Bronchial epithelial cell (primary cell): ENCODE data around the gene NRXN3. TPM values are rescaled to one million over a fixed set of nuclear protein-coding genes. Genes with fewer than 3 reads are reported as not detected.

Experiments
- DNase-seq: peaks from one replicate; pipeline ENCODE4 v3.0.0-alpha.2; 2010; ENCODE audit warnings: low read depth
- FAIRE-seq: peaks from 2 replicates; lab custom pipeline; 2011; peaks lifted over from hg19 to GRCh38; lab: Jason Lieb, UNC
- H3K27me3 ChIP-seq: 2 replicates; pipeline ENCODE4 v1.5.1; 2011; ENCODE audit warnings: low read length; ENCODE audit not compliant: control insufficient read depth, insufficient read depth
- H3K36me3 ChIP-seq: 2 replicates; pipeline ENCODE4 v1.5.1; 2011; ENCODE audit warnings: low read length; ENCODE audit not compliant: control insufficient read depth, insufficient read depth
- H3K4me3 ChIP-seq: 2 replicates; pipeline ENCODE4 v1.5.1; 2011; ENCODE audit warnings: mild to moderate bottlenecking, low read depth, low read length, control low read depth
- CTCF ChIP-seq: IDR thresholded peaks from 2 replicates; pipeline ENCODE4 v1.5.1; 2011; ENCODE audit warnings: mild to moderate bottlenecking, moderate library complexity, low read length, control low read depth, inconsistent platforms; ENCODE audit not compliant: insufficient read depth, severe bottlenecking
- total RNA-seq: library from RNA; depleted of rRNA; stranded (reverse); fragments of >200 nt; gene quantifications from 2 replicates; pipeline ENCODE4 v1.2.1, GENCODE V29; 2014

NRXN3 gene
- total RNA-seq, 1 donor from 2014 or later = under 0.01 TPM

DNA sequence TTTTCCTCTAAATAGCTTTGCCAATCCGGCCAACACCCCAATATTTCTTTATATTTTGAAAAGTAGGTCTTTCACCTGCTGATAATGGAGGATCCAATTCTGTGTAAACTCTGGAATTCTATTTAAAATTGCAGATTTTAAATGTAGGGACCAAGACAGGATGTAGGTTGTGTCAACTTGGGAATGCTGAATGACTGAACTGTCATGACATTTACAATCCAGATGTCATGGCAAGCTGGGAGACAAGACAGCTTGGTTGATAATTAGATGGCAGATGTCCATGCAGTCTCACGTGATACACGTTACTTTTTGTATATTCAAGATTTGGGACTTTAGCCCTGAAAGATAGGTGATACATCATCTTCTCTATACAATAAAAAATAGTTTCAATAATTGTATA, 1564.0 kb downstream of the NRXN3 start:
- FAIRE-seq (no peak), DNase-seq (no peak)
- Histone ChIP-seq H3K27me3 (no peaks in the 10 kb centered on the region), H3K4me3 (no peak overlapping the region), H3K36me3 (no peaks in the 10 kb centered on the region)
- no peak for TF ChIP-seq CTCF

DNA sequence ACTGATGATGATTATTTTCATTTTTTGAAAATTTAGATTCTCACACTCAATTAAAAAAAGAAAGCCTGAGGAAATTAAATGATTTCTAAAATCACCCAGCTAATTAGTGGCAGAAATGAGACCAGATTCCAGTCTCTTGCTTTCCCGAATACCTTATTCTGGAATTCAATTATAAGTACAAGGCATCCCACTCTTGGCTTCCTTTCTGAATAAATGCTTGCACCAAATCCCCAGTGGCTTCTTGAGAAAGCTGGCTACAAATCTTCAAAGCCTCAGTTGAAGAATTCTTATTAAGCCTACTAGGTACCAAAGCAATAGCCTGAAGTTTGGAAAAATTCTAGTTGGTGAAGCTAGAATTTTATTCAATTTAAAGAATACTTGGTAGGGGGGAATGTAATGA, 1564.5 kb downstream of the NRXN3 start:
- DNase-seq (no peak), FAIRE-seq (no peak)
- Histone ChIP-seq H3K4me3 (no peak overlapping the region), H3K27me3 (no peaks in the 10 kb centered on the region), H3K36me3 (no peaks in the 10 kb centered on the region)
- TF ChIP-seq CTCF = no peak

GRCh38 chr14:79735121-79735520, 1564.9 kb downstream of the NRXN3 start:
- H3K36me3 ChIP-seq = no peaks in the 10 kb centered on the region
- no peaks in the 10 kb centered on the region for H3K27me3 ChIP-seq
- FAIRE-seq (no peak), DNase-seq (no peak)
- no peak overlapping the region for H3K4me3 ChIP-seq
- TF ChIP-seq CTCF = no peak

- Histone ChIP-seq H3K4me3 (no peak overlapping the region), H3K36me3 (no peaks in the 10 kb centered on the region), H3K27me3 (no peaks in the 10 kb centered on the region)
- DNase-seq = no peak
- FAIRE-seq = no peak
- no peak for TF ChIP-seq CTCF
These were observed 1570.0 kb downstream of the NRXN3 start for GRCh38 chr14:79740066-79740601.

DNA sequence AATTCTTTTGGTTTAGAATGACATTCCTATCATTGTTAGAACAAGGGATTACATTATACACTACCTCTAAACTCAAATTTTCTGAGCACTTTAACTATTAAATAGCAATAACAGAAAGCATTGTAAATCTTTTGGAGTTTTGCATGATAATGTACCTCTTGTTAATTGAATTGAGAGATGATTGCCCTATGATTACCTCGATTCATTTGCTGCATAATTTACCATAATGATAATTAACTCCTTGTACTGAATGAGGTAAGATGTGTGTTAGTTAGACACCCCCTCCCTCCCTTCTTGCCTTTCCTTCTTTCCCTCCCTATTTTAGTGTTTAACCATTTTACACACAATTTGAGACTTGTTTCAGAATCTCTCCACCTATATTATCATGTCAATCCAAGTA, 1572.0 kb downstream of the NRXN3 start:
- no peak for TF ChIP-seq CTCF
- H3K36me3 ChIP-seq = no peaks in the 10 kb centered on the region
- no peak for DNase-seq
- no peak for FAIRE-seq
- no peaks in the 10 kb centered on the region for H3K27me3 ChIP-seq
- no peak overlapping the region for H3K4me3 ChIP-seq

DNA sequence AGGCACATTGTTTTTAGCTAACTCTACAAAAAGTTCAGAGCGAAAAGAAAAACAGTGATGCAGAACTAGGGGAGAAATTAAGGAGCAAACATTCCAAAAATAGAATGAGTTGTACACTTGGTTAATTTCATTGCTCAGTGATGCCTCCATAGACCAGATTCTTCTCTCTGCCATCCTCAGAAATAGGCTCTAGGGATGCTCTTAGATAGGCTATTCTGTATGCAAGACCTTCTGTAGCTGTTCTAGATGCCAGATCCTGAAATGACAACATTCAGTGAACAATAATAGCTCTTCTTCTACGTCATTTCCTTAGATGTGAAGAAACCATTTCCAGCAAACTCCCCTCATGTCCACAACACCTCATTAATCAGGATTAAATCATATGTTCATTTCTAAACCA, 1574.9 kb downstream of the NRXN3 start:
- DNase-seq = no peak
- FAIRE-seq = no peak
- H3K4me3 ChIP-seq = no peak overlapping the region

More for the DNA sequence above, 1574.9 kb downstream of the NRXN3 start:
- no peaks in the 10 kb centered on the region for H3K36me3 ChIP-seq
- H3K27me3 ChIP-seq = no peaks in the 10 kb centered on the region
- TF ChIP-seq CTCF = no peak
